AG04450 (cell line): Measurements from ENCODE around the gene RAPSN. TPM values are rescaled to one million over a fixed set of nuclear protein-coding genes. Genes with fewer than 3 reads are reported as not detected.

ENCODE experiments used
- CTCF ChIA-PET: fragments of 300-600, 350-600 bp; formaldehyde crosslinking; extraction: SDS; loops from one replicate; lab custom pipeline; 2022; ENCODE audit warnings: antibody characterized with exemption, inconsistent platforms; lab: Charles Lee
- POLR2A ChIA-PET: fragments of 350-600 bp; formaldehyde crosslinking; extraction: SDS; loops from one replicate; lab custom pipeline; 2021; ENCODE audit warnings: antibody characterized with exemption, inconsistent platforms; lab: Yijun Ruan, JAX
- DNase-seq: peaks from one replicate; pipeline ENCODE4 v3.0.0-alpha.2; 2011; ENCODE audit warnings: low read depth, low spot score
- H3K27ac ChIP-seq: one replicate; pipeline ENCODE4 v1.5.1; 2012; ENCODE audit warnings: low read depth, low read length, control low read depth
- H3K27me3 ChIP-seq: one replicate; pipeline ENCODE4 v1.6.0; 2012; ENCODE audit warnings: low read length; ENCODE audit not compliant: control insufficient read depth, insufficient read depth
- H3K4me3 ChIP-seq: 2 replicates; pipeline ENCODE4 v1.5.1; 2011; ENCODE audit warnings: mild to moderate bottlenecking, low read depth, low read length, control low read depth
- H3K9me3 ChIP-seq: 2 replicates; pipeline ENCODE4 v1.5.1; 2012; ENCODE audit warnings: low read length; ENCODE audit not compliant: control insufficient read depth, insufficient read depth
- polyA plus RNA-seq: library from polyadenylated mRNA; depleted of rRNA; stranded (reverse); fragments of >200 nt; gene quantifications from 2 replicates; pipeline ENCODE4 v1.2.3, GENCODE V29; 2011
- TF ChIP-seq, protein P1 (sequence below): IDR thresholded peaks from 2 replicates; pipeline ENCODE4 v1.5.1; 2011; ENCODE audit warnings: low read depth, low read length, control low read depth, inconsistent platforms

RAPSN gene
- polyA plus RNA-seq, 1 experiment = not detected

DNA sequence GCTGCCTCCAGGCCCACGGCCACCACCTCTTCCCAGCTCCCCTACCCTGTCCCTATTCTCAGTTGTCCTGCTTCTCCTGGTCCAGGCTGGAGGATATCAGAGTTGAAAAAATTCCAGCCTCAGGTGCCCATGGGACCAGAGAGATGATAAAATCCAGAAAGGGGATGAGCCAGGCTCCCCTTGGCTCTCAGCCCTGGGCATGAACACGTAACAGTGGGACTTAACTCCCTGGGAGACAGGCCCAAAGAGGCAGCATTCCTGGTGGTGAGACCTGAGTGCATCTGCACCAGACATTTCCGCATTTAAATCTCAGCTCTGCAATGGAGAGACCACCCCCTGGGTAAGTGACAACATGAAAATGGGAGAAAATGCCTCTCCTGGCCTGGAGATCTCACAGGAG is 50.9 kb downstream of the RAPSN start:
- Histone ChIP-seq H3K27ac (no peak overlapping the region), H3K9me3 (no peaks in the 10 kb centered on the region; the same call in 1 of the 2 replicates), H3K4me3 (no peak overlapping the region), H3K27me3 (no peaks in the 10 kb centered on the region)
- no peak for DNase-seq
- ChIA-PET CTCF (interaction anchor here (3.3 kb wide), 1 partner anchor 24 kb away, joined by 24 read pairs; no protein-coding TSS in a partner anchor), POLR2A (no interaction called here)
- TF ChIP-seq, protein P1, sequence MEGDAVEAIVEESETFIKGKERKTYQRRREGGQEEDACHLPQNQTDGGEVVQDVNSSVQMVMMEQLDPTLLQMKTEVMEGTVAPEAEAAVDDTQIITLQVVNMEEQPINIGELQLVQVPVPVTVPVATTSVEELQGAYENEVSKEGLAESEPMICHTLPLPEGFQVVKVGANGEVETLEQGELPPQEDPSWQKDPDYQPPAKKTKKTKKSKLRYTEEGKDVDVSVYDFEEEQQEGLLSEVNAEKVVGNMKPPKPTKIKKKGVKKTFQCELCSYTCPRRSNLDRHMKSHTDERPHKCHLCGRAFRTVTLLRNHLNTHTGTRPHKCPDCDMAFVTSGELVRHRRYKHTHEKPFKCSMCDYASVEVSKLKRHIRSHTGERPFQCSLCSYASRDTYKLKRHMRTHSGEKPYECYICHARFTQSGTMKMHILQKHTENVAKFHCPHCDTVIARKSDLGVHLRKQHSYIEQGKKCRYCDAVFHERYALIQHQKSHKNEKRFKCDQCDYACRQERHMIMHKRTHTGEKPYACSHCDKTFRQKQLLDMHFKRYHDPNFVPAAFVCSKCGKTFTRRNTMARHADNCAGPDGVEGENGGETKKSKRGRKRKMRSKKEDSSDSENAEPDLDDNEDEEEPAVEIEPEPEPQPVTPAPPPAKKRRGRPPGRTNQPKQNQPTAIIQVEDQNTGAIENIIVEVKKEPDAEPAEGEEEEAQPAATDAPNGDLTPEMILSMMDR = no peak

DNA sequence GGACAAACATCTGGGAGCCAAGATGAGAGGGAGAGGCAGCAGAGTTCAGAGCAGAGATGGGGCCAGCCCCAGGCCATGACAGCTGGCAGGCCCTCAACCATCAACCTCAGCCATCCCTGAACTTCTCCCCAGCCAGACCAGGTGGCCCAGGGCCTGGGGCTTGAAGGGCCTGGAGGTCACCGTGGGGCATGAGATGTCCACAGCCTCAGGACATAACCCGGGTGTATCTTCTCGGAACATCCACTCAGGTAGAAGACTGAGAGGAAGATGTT is 53.0 kb downstream of the RAPSN start:
- no peak for DNase-seq
- H3K27me3 ChIP-seq = no peaks in the 10 kb centered on the region
- CTCF ChIA-PET = no interaction called here
- TF ChIP-seq, protein P1 = no peak
- POLR2A ChIA-PET = no interaction called here
- no peak overlapping the region for H3K27ac ChIP-seq
- H3K4me3 ChIP-seq = no peak overlapping the region
- no peaks in the 10 kb centered on the region; the same call in 1 of the 2 replicates for H3K9me3 ChIP-seq

DNA sequence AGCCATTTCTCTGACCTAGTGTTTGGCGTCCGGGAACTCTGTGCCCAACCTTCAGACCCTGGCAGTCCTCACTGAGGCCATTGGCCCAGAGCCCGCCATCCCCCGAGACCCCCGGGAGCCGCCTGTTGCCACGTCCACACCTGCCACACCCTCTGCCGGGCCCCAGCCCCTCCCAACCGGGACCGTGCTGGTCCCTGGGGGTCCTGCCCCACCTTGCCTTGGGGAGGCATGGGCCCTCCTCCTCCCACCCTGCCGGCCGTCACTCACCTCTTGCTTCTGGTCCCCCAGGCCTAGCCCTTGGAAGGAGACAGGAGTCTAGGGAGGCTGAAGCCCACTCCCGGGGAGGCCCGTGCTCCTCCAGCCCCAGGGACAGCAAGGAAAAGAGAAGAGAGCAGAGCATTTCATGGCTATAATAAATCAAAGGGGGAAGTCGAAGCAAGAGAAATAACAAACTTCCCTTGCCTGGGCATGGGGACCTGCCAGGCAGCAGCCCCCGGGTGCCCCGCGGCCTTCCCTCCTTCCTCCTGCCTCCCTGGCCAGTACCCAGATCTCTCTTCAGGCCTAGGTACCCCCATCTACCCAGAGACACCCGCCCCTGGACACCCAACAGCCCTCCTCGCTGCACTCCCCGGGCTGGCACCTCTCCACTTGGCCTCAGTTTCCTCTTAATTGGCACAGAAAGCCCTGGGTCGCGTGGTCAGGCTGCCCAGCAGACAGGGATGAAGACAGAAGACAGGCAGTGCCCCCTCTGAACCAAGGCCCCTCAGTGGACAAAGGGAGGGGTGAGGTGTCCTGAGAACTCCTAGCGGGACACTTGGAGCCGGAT is 53.5 kb downstream of the RAPSN start:
- H3K4me3 ChIP-seq = no peak overlapping the region
- no peak overlapping the region for H3K27ac ChIP-seq
- ChIA-PET POLR2A (no interaction called here), CTCF (no interaction called here)
- no peaks in the 10 kb centered on the region; the same call in 1 of the 2 replicates for H3K9me3 ChIP-seq
- no peak for DNase-seq
- TF ChIP-seq, protein P1 = no peak
- no peaks in the 10 kb centered on the region for H3K27me3 ChIP-seq

DNA sequence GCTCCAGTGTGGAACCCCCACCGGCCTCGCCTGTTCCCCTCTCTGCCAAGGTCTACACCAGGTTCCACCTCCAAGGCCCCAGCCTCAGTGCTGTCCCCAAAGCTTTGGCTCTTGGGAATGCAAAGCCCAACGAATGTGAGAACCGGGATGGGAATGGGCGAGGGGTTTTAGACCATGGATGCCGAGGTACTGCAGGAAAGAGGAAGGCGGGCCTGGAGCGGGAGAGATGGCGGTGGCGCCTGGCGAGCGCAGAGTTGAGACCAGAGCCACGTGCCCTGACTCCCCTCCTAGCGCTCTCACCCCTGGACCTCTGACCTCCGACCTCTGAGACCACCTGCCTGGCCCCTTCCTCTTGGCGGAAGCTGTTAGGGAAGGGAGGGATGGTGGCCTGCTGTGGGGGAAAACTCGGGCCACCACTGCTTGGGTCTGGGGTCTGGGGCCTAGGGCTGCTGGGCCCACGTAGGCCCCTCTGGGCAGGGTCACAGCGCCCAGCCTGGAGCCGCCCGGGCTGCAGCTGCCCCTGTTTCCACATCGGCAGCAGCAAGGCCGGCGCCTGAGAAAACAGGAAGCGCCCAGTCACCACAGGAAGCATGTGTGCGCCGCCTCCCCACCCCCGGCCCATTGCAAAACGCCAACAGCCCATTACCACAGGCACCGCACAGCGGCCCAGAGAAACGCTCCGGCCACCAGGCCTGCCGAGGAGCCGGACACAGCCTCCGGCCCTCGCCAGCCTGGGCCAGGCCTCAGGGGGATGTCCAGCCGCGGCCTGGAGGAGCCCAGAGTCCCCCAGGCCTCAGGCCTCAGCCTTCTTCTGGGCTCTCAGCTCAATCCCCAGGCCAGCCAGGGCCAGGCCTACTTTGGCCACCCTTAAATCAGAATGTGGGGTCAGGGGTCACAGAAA is 54.4 kb downstream of the RAPSN start:
- no peak overlapping the region for H3K4me3 ChIP-seq
- ChIA-PET POLR2A (no interaction called here), CTCF (interaction anchor here (3.4 kb wide), 1 partner anchor 20 kb away, joined by 31 read pairs; no protein-coding TSS in a partner anchor)
- no peak for DNase-seq
- H3K27me3 ChIP-seq = no peaks in the 10 kb centered on the region
- TF ChIP-seq, protein P1 = no peak
- no peaks in the 10 kb centered on the region; the same call in 1 of the 2 replicates for H3K9me3 ChIP-seq
- no peak overlapping the region for H3K27ac ChIP-seq
